Measurements from ENCODE around the gene MRPL4.
A peak's percentile ranks its signal among the peaks of the same experiment; 100 is the strongest.

Gene MRPL4

GRCh38 chr19:10251792-10252694 is at the start of gene MRPL4:
TSS of gene MRPL4 (plus strand) at chr19:10252214. CDS start at chr19:10252254, 40 bp downstream.
- peak; percentile 93 to 100 (median 99) for DNase-seq

- no peak for DNase-seq
Measured at GRCh38 chr19:10203686-10204085, 48.3 kb upstream of the MRPL4 start.

- DNase-seq: no peak
Measured at GRCh38 chr19:10205636-10206035, 46.4 kb upstream of the MRPL4 start.

- DNase-seq: no peak
Measured at GRCh38 chr19:10206226-10206885, 45.7 kb upstream of the MRPL4 start.

GRCh38 chr19:10207026-10207425 is 45.0 kb upstream of the MRPL4 start:
- no peak for DNase-seq

- no peak for DNase-seq
Measured at GRCh38 chr19:10209315-10209714, 42.7 kb upstream of the MRPL4 start.

GRCh38 chr19:10211061-10211460 is 41.0 kb upstream of the MRPL4 start:
- no peak for DNase-seq

- DNase-seq: no peak
Measured at GRCh38 chr19:10211691-10212090, 40.3 kb upstream of the MRPL4 start.

GRCh38 chr19:10214784-10215183 is 37.2 kb upstream of the MRPL4 start:
- DNase-seq: no peak

- no peak for DNase-seq
Measured at GRCh38 chr19:10217085-10217484, 34.9 kb upstream of the MRPL4 start.

- DNase-seq: peak in 1 of 3 experiments; percentile 14
Measured at GRCh38 chr19:10219678-10220077, 32.3 kb upstream of the MRPL4 start.

- DNase-seq: no peak
Measured at GRCh38 chr19:10220695-10221094, 31.3 kb upstream of the MRPL4 start.

GRCh38 chr19:10222201-10222890 is 29.7 kb upstream of the MRPL4 start:
- DNase-seq: no peak

GRCh38 chr19:10223488-10224213 is 28.4 kb upstream of the MRPL4 start:
- no peak for DNase-seq

GRCh38 chr19:10224337-10224736 is 27.7 kb upstream of the MRPL4 start:
- no peak for DNase-seq

- DNase-seq: no peak
Measured at GRCh38 chr19:10226021-10226375, 26.0 kb upstream of the MRPL4 start.

- DNase-seq: no peak
Measured at GRCh38 chr19:10226376-10227025, 25.5 kb upstream of the MRPL4 start.

- DNase-seq: no peak
Measured at GRCh38 chr19:10227026-10227971, 24.7 kb upstream of the MRPL4 start.

- no peak for DNase-seq
Measured at GRCh38 chr19:10228393-10228792, 23.6 kb upstream of the MRPL4 start.

- peak in 2 of 3 experiments; percentile 15 to 45 for DNase-seq
Measured at GRCh38 chr19:10228920-10229319, 23.1 kb upstream of the MRPL4 start.

Data from NCI-H1417 (cell line).